ENCODE measurements around the gene STN1. TPM values are rescaled to one million over a fixed set of nuclear protein-coding genes. Genes with fewer than 3 reads are reported as not detected.

STN1 gene
- total and polyA plus RNA-seq, 2 of the 8 experiments (the other 6 are each of a cell fraction or from before 2014, with no cell fraction given), result 10.1 to 12.4 TPM

- TF ChIP-seq, protein P1, sequence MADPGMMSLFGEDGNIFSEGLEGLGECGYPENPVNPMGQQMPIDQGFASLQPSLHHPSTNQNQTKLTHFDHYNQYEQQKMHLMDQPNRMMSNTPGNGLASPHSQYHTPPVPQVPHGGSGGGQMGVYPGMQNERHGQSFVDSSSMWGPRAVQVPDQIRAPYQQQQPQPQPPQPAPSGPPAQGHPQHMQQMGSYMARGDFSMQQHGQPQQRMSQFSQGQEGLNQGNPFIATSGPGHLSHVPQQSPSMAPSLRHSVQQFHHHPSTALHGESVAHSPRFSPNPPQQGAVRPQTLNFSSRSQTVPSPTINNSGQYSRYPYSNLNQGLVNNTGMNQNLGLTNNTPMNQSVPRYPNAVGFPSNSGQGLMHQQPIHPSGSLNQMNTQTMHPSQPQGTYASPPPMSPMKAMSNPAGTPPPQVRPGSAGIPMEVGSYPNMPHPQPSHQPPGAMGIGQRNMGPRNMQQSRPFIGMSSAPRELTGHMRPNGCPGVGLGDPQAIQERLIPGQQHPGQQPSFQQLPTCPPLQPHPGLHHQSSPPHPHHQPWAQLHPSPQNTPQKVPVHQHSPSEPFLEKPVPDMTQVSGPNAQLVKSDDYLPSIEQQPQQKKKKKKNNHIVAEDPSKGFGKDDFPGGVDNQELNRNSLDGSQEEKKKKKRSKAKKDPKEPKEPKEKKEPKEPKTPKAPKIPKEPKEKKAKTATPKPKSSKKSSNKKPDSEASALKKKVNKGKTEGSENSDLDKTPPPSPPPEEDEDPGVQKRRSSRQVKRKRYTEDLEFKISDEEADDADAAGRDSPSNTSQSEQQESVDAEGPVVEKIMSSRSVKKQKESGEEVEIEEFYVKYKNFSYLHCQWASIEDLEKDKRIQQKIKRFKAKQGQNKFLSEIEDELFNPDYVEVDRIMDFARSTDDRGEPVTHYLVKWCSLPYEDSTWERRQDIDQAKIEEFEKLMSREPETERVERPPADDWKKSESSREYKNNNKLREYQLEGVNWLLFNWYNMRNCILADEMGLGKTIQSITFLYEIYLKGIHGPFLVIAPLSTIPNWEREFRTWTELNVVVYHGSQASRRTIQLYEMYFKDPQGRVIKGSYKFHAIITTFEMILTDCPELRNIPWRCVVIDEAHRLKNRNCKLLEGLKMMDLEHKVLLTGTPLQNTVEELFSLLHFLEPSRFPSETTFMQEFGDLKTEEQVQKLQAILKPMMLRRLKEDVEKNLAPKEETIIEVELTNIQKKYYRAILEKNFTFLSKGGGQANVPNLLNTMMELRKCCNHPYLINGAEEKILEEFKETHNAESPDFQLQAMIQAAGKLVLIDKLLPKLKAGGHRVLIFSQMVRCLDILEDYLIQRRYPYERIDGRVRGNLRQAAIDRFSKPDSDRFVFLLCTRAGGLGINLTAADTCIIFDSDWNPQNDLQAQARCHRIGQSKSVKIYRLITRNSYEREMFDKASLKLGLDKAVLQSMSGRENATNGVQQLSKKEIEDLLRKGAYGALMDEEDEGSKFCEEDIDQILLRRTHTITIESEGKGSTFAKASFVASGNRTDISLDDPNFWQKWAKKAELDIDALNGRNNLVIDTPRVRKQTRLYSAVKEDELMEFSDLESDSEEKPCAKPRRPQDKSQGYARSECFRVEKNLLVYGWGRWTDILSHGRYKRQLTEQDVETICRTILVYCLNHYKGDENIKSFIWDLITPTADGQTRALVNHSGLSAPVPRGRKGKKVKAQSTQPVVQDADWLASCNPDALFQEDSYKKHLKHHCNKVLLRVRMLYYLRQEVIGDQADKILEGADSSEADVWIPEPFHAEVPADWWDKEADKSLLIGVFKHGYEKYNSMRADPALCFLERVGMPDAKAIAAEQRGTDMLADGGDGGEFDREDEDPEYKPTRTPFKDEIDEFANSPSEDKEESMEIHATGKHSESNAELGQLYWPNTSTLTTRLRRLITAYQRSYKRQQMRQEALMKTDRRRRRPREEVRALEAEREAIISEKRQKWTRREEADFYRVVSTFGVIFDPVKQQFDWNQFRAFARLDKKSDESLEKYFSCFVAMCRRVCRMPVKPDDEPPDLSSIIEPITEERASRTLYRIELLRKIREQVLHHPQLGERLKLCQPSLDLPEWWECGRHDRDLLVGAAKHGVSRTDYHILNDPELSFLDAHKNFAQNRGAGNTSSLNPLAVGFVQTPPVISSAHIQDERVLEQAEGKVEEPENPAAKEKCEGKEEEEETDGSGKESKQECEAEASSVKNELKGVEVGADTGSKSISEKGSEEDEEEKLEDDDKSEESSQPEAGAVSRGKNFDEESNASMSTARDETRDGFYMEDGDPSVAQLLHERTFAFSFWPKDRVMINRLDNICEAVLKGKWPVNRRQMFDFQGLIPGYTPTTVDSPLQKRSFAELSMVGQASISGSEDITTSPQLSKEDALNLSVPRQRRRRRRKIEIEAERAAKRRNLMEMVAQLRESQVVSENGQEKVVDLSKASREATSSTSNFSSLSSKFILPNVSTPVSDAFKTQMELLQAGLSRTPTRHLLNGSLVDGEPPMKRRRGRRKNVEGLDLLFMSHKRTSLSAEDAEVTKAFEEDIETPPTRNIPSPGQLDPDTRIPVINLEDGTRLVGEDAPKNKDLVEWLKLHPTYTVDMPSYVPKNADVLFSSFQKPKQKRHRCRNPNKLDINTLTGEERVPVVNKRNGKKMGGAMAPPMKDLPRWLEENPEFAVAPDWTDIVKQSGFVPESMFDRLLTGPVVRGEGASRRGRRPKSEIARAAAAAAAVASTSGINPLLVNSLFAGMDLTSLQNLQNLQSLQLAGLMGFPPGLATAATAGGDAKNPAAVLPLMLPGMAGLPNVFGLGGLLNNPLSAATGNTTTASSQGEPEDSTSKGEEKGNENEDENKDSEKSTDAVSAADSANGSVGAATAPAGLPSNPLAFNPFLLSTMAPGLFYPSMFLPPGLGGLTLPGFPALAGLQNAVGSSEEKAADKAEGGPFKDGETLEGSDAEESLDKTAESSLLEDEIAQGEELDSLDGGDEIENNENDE (IDR thresholded peaks at IDR 0.05; ENCODE audit: insufficient replicate concordance, low read length), result no peak
These were observed 48.6 kb downstream of the STN1 start (continued) for GRCh38 chr10:103869336-103869735.

All from H1 (cell line).